Right cardiac atrium (tissue), 5 donors: ENCODE results near the gene ENTPD8. TPM values are rescaled to one million over a fixed set of nuclear protein-coding genes. Genes with fewer than 3 reads are reported as not detected.

Experiments
- microRNA-seq, 2 donors: library from miRNA; unstranded; fragments of <30 nt; microRNA quantifications; one replicate each; pipeline ENCODE4 v1.2.0, GENCODE V29; 2020 to 2021
- polyA plus RNA-seq: library from polyadenylated mRNA; stranded (reverse); fragments of 200-250 nt; gene quantifications from one replicate; pipeline ENCODE4 v1.2.3, GENCODE V29; 2013
- total RNA-seq, 4 donors: library from RNA; stranded (reverse); fragmentation: NEBNext Ultra II Directional; extraction: Animal tissue kit (Norgen Biotek cat#: 25700); gene quantifications; one replicate each; pipeline ENCODE4 v1.2.1, GENCODE V29; 2021
- donor health status: healthy with polysubstance abuse.
- donor health status: DM: no; HTN: yes; CAD: no.
- donor health status: DM: no; HTN: no; CAD: no.
- donor health status: DM: no; HTN: yes; CAD: no; lungs with severe emphysema.
- donor health status: DM: yes; HTN: yes; CAD: no.

ENTPD8 gene
- total and polyA plus RNA-seq, 5 donors, result not detected

Small RNA genes within 50 kb of the gene (microRNA-seq; reads per million reads assigned to microRNA genes)
- gene MIR7114, result 0 reads per million in 2 donors

Other genes starting within 250 kb of the ENTPD8 start
- gene TPRN, start 240.6 kb downstream of the ENTPD8 start, total RNA-seq, result 10 to 100 TPM in 1 of 4 donors, 1 to 10 TPM in 3; 5.4 to 13.9 (median 8.9) TPM
- gene TPRN, start 240.6 kb downstream of the ENTPD8 start, polyA plus RNA-seq, result 4.8 TPM
- 10 to 100 TPM; 28.9 to 41.3 (median 39.9) TPM for gene TMEM203, start 235.7 kb downstream of the ENTPD8 start, total RNA-seq
- gene TMEM203, start 235.7 kb downstream of the ENTPD8 start, polyA plus RNA-seq, result 47.5 TPM
- gene NDOR1, start 235.7 kb downstream of the ENTPD8 start, total RNA-seq, result 1 to 10 TPM; 5.1 to 7.9 (median 5.9) TPM
- gene NDOR1, start 235.7 kb downstream of the ENTPD8 start, polyA plus RNA-seq, result 5.2 TPM
- gene RNF208, start 219.1 kb downstream of the ENTPD8 start, total RNA-seq, result 10 to 100 TPM; 17.7 to 25.9 (median 23.7) TPM
- 36.0 TPM for gene RNF208, start 219.1 kb downstream of the ENTPD8 start, polyA plus RNA-seq
- gene CYSRT1, start 216.2 kb downstream of the ENTPD8 start, total RNA-seq, result under 1 TPM in 1 of 4 donors, not detected in 3; 0.17 TPM
- 0.32 TPM for gene CYSRT1, start 216.2 kb downstream of the ENTPD8 start, polyA plus RNA-seq
- not detected for gene RNF224, start 213.9 kb downstream of the ENTPD8 start, total RNA-seq
- 0.09 TPM for gene RNF224, start 213.9 kb downstream of the ENTPD8 start, polyA plus RNA-seq
- not detected for gene SLC34A3, start 210.5 kb downstream of the ENTPD8 start, total RNA-seq
- not detected for gene SLC34A3, start 210.5 kb downstream of the ENTPD8 start, polyA plus RNA-seq
- 100 to 1,000 TPM; 203 to 461 (median 332) TPM for gene TUBB4B, start 200.1 kb downstream of the ENTPD8 start, total RNA-seq
- gene TUBB4B, start 200.1 kb downstream of the ENTPD8 start, polyA plus RNA-seq, result 591 TPM
- under 1 TPM in 3 of 4 donors, not detected in 1; 0.31 to 0.46 (median 0.32) TPM for gene STPG3, start 190.1 kb downstream of the ENTPD8 start, total RNA-seq
- gene STPG3, start 190.1 kb downstream of the ENTPD8 start, polyA plus RNA-seq, result 0.23 TPM
- gene NELFB, start 186.0 kb downstream of the ENTPD8 start, total RNA-seq, result 10 to 100 TPM; 34.8 to 38.6 (median 37.1) TPM
- 33.8 TPM for gene NELFB, start 186.0 kb downstream of the ENTPD8 start, polyA plus RNA-seq
- 10 to 100 TPM; 10.9 to 17.2 (median 13.1) TPM for gene TOR4A, start 163.6 kb downstream of the ENTPD8 start, total RNA-seq
- 6.2 TPM for gene TOR4A, start 163.6 kb downstream of the ENTPD8 start, polyA plus RNA-seq
- 10 to 100 TPM in 1 of 4 donors, 1 to 10 TPM in 3; 4.5 to 14.5 (median 7.9) TPM for gene NRARP, start 139.1 kb downstream of the ENTPD8 start, total RNA-seq
- gene NRARP, start 139.1 kb downstream of the ENTPD8 start, polyA plus RNA-seq, result 4.2 TPM
- gene EXD3, start 18.2 kb downstream of the ENTPD8 start, total RNA-seq, result 10 to 100 TPM in 2 of 4 donors, 1 to 10 TPM in 2; 7.9 to 13.4 (median 11.1) TPM
- 14.6 TPM for gene EXD3, start 18.2 kb downstream of the ENTPD8 start, polyA plus RNA-seq
- gene NOXA1, start 18.0 kb downstream of the ENTPD8 start, total RNA-seq, result 1 to 10 TPM; 3.1 to 7.5 (median 4.5) TPM
- gene NOXA1, start 18.0 kb downstream of the ENTPD8 start, polyA plus RNA-seq, result 4.3 TPM
- 10 to 100 TPM; 12.4 to 21.5 (median 18.6) TPM for gene NSMF, start 18.0 kb upstream of the ENTPD8 start, total RNA-seq
- 25.5 TPM for gene NSMF, start 18.0 kb upstream of the ENTPD8 start, polyA plus RNA-seq
- 10 to 100 TPM in 1 of 4 donors, 1 to 10 TPM in 3; 7.4 to 13.0 (median 7.6) TPM for gene PNPLA7, start 109.0 kb upstream of the ENTPD8 start, total RNA-seq
- gene PNPLA7, start 109.0 kb upstream of the ENTPD8 start, polyA plus RNA-seq, result 5.5 TPM
- 100 to 1,000 TPM; 149 to 194 (median 185) TPM for gene MRPL41, start 110.5 kb upstream of the ENTPD8 start, total RNA-seq
- gene MRPL41, start 110.5 kb upstream of the ENTPD8 start, polyA plus RNA-seq, result 460 TPM
- 10 to 100 TPM; 17.8 to 28.1 (median 21.1) TPM for gene DPH7, start 137.6 kb upstream of the ENTPD8 start, total RNA-seq
- 20.5 TPM for gene DPH7, start 137.6 kb upstream of the ENTPD8 start, polyA plus RNA-seq
- 1 to 10 TPM; 7.6 to 9.4 (median 9.0) TPM for gene ZMYND19, start 149.2 kb upstream of the ENTPD8 start, total RNA-seq
- gene ZMYND19, start 149.2 kb upstream of the ENTPD8 start, polyA plus RNA-seq, result 9.5 TPM
- gene ARRDC1, start 164.3 kb upstream of the ENTPD8 start, total RNA-seq, result 10 to 100 TPM; 13.7 to 24.3 (median 20.2) TPM
- gene ARRDC1, start 164.3 kb upstream of the ENTPD8 start, polyA plus RNA-seq, result 38.7 TPM
- gene EHMT1, start 177.6 kb upstream of the ENTPD8 start, total RNA-seq, result 10 to 100 TPM; 34.8 to 38.6 (median 37.1) TPM
- gene EHMT1, start 177.6 kb upstream of the ENTPD8 start, polyA plus RNA-seq, result 23.3 TPM